Activated CD4-positive, alpha-beta T cell treated with anti-CD3 and anti-CD28 coated beads for 48 hours (primary cell): ENCODE results near the gene JTB.
A peak's percentile ranks its signal among the peaks of the same experiment; 100 is the strongest.
"Not testable (repeated sequence)": the region's sequence is repeated elsewhere in the genome, so short reads cannot be mapped to it uniquely, and the experiment has no call there.

Experiments used
- DNase-seq: peaks from one replicate; pipeline ENCODE4 v3.0.0-alpha.2; 2020

Gene JTB

GRCh38 chr1:153977250-153978240, at the start of gene JTB:
Gene JTB, minus strand, starts transcription at chr1:153977674. Its CDS starts 422 bp downstream, at chr1:153977252.
- peak; percentile 91 for DNase-seq

GRCh38 chr1:154019940-154020339, 42.5 kb upstream of the JTB start:
- no peak for DNase-seq

GRCh38 chr1:154019269-154019668, 41.8 kb upstream of the JTB start:
- no peak for DNase-seq

GRCh38 chr1:154014154-154014907, 36.9 kb upstream of the JTB start:
- DNase-seq = no peak

GRCh38 chr1:154012543-154012942, 35.1 kb upstream of the JTB start:
- not testable (repeated sequence) for DNase-seq

DNA sequence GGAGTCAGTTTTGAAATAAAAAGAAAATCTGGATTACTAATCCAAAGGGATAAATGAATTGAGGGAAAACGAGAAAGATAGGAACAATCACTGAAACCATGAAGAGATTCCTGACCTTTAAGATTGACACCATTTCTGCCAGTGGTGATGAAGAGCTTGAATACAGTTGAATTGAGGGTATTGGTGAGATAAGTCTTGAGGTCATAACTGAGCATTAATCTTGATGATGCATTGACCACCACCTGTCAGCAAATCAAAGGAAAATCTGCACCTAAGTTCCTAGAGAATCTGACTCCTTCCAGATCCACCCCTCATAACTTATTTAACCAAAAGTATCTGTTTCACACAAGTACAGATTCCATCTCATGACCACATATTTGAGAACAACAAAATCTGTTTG, 34.7 kb upstream of the JTB start:
- DNase-seq = no peak

GRCh38 chr1:154006136-154006535, 28.7 kb upstream of the JTB start:
- DNase-seq = no peak

GRCh38 chr1:154000420-154000819, 22.9 kb upstream of the JTB start:
- no peak for DNase-seq

DNA sequence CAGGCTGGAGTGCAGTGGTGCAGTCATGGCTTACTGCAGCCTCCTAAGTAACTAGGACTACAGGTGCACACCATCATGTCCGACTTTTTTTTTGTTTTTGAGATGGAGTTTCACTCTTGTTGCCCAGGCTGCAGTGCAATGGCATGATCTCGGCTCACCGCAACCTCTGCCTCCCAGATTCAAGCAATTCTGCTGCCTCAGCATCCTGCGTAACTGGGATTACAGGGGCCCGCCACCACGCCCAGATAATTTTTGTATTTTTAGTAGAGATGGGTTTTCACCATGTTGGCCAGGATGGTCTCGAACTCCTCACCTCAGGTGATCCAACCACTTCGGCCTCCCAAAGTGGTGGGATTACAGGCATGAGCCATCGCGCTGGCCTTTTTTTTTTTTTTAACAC, 19.4 kb upstream of the JTB start:
- not testable (repeated sequence) for DNase-seq

DNA sequence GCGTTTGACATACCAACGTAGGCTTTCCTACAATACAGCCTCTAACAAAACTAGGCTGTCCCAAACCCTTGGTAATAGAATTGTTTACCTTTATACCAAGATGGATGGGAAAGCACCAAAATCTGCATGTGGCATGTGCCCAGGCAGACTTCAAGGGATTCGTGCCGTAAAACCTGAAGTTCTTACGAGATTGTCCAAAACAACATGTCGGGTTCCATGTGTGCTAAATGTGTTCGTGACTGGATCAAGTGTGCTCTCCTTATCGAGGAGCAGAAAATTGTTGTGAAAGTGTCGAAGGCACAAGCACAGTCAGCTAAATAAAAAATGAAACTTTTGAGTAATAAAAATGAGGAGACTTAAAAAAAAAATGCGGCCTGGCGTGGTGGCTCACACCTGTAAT, 18.2 kb upstream of the JTB start:
- no peak for DNase-seq

DNA sequence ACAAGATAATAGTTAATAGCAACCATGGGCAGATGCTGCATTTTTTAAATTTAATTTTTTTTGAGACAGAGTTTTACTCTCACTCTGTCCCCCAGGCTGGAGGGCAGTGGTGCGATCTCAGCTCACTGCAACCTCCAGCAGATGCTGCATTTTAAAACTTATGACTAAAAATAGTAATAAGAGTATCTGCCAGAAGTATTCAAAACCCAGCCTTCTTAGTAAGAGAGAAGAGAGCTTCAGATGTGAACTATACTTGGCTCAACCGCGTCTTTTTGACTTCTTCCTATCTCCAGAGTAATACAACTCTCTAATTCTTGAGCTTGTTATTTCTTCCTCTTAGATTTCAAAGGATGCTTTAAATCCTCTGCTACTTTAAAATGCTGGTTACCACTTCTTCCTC, 17.7 kb upstream of the JTB start:
- no peak for DNase-seq

- no peak for DNase-seq
These were observed 14.3 kb upstream of the JTB start for GRCh38 chr1:153991806-153992205.

GRCh38 chr1:153991151-153991630, 13.7 kb upstream of the JTB start:
- DNase-seq = no peak

DNA sequence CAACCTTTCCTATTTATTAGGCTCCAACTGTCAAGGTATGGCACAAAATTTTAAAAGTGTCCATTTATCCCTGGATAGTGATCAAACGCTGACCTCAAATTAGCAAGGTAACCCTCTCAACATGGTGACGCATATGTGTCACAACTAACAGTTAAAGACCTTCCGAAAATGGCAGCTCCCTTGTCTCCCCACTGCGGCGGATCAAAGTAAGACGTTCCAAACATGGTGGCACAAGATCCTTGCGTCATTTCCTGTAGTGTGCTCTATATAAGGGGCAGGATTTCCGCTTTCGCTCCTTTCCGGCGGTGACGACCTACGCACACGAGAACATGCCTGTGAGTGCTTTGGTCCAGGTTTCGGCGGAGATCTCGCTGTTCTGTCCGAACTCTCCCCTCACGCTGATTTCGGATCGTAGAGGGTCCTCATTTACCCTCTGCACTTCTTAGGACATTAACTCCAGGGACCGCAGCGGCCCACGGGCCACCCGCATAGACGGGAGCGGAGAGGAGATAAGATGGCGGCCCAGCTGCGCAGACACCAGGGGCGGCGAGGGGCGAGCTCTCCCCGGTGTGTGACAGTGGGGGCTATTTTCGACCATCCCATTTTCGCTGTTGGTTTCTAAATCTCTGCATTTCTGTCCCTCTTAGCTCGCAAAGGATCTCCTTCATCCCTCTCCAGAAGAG, 13.1 kb upstream of the JTB start, which contains the start of gene RPS27:
TSS of gene RPS27 (plus strand) at position 295 of the 683 bp plus-strand sequence. CDS start at position 330, 35 bp downstream.
- peak; percentile 90 for DNase-seq

GRCh38 chr1:153987621-153988020, 10.1 kb upstream of the JTB start:
- no peak for DNase-seq

GRCh38 chr1:153985941-153986761, 8.7 kb upstream of the JTB start, which contains the start of gene RAB13:
Gene RAB13, minus strand, starts transcription at chr1:153986339. Its CDS starts 103 bp downstream, at chr1:153986236.
- no peak for DNase-seq

DNA sequence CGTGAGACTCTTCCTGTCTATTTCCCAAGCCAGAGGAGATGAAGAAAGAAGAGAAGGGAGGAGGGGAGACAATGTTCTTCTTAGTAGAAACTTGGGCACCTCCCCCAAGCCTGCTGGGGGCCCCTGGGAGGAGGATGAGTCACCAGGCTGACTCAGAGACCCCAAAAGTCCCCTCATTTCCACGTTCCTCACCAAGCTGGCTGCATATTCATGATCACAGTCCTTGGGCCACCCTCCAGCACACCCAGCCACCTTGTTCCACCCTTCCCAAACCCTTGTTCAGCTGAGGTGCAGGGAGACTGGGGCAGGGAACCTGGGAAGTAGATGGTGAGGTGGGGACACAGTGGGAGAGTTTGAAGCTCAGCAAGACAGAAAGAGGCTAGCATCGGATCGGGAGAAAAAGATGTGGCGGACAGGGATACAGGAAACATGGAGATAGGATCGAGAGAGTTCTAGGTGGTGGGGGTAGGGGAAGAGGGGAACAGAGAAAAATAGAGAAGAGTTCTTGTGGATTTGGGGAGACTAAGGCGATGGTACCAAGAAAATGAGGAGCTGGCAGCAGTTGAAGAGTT, 8.0 kb upstream of the JTB start:
- DNase-seq = peak; percentile 64

- no peak for DNase-seq
These were observed 6.8 kb upstream of the JTB start for GRCh38 chr1:153984123-153984894.

DNA sequence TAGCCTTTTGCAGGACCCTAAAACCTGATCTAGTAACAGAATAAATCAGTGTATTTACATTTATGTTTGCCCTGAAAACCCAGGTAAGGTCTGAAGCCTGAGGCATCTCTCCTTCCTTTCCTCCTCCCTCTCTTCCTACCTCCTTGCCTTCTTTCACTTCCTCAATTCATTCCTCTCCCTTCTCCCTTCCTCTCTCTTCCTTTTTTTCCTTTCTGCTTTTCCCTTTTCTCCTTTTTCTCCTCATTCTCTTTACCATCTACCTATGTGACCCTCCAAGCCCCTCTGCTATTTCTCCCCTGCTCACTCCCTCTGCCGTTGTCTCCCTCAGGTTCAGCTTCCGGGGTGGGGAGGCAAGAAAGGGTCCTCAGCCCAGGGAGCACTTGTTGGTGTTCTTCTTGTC, 4.3 kb upstream of the JTB start:
- not testable (repeated sequence) for DNase-seq

DNA sequence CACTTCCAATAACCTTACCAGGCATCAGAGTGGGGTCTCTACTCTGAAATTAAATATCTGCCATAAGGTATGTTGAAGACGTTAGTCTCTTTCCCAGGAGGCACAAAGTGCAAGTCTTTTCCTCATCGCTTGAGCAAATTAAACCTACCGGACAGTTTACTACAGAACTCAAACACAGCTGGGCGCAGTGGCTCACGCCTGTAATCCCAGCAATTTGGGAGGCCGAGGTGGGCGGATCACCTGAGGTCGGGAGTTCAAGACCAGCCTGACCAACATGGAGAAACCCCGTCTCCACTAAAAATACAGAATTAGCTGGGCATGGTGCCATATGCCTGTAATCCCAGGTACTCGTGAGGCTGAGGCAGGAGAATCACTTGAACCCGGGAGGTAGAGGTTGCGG, 1.6 kb upstream of the JTB start:
- DNase-seq = not testable (repeated sequence)
